Measurements from ENCODE around the gene MANF.

GRCh38 chr3:51358981-51359380 is 26.1 kb upstream of the MANF start:
- TF ChIP-seq CTCF (IDR thresholded peaks at IDR 0.05; ENCODE audit: low read depth, low read length) (no peak), EZH2phosphoT487 (IDR thresholded peaks at IDR 0.05; ENCODE audit: low read depth) (no peak)

Measured in OCI-LY3 (cell line).